Measurements from ENCODE around the gene JCAD. TPM values are rescaled to one million over a fixed set of nuclear protein-coding genes. Genes with fewer than 3 reads are reported as not detected.
"Not testable (repeated sequence)": the region's sequence is repeated elsewhere in the genome, so short reads cannot be mapped to it uniquely, and the experiment has no call there.

JCAD gene, protein sequence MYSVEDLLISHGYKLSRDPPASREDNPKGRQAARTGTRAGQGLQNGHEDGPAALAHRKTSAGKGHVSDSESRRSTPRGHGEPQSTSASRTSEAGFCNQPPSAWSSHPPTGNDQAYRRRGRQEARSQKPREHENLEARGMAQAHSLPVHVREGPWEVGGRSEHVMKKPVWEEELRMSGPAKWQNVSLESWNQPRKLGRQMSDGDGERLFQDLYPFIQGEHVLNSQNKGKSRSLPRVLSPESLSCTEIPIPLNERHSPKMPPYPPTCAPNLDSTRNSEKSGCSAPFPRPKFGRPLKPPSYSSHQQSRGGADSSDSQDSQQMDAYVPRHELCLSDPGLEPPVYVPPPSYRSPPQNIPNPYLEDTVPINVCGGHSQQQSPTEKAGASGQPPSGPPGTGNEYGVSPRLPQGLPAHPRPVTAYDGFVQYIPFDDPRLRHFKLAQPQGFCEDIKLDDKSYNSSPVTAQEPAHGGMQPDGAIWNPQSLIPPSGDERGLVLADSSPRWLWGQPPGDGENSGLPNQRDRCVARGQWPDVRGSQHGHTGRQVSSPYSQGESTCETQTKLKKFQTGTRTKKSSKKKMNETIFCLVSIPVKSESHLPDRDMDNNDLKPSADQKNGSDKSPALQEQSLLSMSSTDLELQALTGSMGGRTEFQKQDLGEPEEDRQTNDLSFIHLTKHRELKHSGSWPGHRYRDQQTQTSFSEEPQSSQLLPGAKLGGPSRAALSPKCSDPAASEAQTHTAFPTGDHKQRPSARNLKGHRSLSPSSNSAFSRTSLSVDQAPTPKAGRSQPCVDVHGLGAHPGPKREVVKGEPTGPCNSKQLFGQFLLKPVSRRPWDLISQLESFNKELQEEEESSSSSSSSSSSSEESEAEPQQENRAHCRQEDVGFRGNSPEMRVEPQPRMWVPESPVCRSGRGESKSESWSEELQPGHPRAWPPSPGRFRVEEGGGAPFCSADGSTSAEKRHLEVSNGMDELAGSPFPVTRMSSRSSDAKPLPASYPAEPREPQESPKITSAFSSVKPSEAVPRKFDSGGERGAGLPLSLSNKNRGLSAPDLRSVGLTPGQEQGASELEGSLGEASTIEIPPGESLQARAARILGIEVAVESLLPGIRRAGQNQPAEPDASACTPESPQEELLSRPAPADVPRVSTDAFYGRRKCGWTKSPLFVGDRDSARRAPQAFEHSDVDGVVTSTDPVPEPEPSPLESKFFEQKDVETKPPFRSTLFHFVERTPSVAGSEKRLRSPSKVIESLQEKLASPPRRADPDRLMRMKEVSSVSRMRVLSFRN (N-terminal part only)
- polyA plus RNA-seq (2012; ENCODE audit: insufficient read depth, insufficient read length) = 0.49 TPM

DNA sequence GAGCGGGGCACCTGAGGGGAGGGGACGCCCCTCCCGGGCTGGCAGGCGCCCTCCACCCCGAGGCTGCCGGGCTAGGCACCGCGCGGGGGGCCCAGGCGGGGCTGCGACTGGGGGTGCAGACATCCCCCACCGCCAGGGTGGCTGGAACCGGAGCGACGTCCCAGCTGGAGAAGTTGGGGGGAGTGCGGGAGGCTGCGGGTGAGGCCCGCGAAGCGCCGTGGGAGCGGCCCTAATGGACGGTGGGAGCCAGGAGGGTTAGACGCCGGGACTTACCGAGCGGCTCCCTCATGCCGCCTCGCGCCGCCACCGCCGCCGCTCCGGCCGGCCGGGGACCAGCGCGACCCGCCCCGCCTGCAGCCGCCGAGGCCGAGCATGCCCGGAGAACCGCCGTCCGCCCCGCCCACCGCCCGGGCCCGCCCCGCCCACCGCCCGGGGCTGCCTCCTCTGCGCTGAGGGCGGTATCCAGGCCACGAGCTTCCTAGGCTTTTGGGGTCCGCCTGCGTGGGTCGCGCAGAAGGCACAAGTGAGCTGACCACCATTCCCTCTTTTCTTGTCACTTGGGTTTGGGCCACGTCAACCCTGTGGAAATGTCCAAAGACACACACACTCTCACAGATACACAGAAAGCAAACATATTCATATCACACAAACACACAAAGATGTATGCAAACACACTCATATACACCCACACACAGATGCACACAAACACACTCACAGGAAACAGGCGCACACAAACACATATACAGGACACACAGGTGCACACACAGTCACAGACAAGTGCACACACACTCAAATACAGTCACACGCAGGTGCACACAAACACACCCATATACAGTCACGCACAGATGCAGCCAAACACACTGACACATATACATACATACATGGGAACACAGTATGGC, at the start of gene JCAD:
TSS of gene JCAD (minus strand) at position 378 of the 899 bp plus-strand sequence. CDS start 11,774 bp downstream, outside the sequence.
- H3K4me3 ChIP-seq (ENCODE audit: low read length) = peak within 1 kb of the TSS; percentile 46
- no peak for DNase-seq (ENCODE audit: low read depth, low spot score)

DNA sequence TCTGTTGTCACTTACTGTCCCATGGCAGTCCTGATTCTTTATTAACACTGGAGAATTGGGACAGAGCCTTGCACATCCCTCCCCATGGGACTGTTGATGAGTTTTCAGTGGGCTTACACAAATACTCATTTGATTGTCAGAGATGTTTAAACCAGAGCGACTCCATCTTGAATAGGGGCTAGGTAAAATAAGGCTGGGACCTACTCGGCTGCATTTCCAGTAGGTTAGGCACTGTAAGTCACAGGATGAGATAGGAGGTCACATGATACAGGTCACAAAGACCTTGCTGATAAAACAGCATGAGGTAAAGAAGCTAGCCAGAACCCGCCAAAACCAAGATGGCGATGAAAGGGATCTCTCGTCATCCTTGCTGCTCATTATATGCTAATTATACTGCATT, 47.6 kb upstream of the JCAD start:
- no peak overlapping the region for H3K4me3 ChIP-seq (ENCODE audit: low read length)

DNA sequence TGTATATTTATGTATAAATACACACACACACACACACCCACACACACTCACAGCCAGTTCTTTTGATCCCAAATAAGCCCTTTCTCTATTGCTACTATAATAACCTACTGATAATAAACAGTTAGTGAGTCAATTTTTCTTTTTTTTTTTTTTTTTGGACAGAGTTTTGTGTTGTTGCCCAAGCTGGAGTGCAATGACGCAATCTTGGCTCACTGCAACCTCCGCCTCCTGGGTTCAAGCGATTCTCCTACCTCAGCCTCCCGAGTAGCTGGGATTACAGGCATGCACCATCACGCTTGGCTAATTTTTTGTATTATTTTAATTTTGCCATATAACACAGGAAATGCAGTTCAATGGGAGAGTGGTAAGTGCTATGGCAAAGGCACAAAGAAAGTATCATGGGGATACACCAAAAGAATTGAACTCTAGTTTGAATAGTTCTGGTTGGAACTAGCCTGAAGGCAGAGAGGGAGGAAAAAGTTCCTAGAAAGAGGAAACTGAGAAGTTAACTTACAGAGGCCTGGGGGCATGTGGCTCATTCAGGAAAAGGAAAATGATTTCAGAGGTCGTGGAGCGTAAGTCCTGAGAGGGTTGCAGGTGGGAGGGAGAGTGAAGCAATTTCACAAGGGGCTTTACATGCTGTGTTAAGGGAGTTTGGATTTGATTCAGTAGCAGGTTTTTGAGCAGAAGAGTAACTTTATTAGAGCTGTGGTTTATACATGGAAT, 44.4 kb upstream of the JCAD start:
- no peak for DNase-seq (ENCODE audit: low read depth, low spot score)

More for the DNA sequence above, 47.6 kb upstream of the JCAD start:
- no peak for DNase-seq (ENCODE audit: low read depth, low spot score)

DNA sequence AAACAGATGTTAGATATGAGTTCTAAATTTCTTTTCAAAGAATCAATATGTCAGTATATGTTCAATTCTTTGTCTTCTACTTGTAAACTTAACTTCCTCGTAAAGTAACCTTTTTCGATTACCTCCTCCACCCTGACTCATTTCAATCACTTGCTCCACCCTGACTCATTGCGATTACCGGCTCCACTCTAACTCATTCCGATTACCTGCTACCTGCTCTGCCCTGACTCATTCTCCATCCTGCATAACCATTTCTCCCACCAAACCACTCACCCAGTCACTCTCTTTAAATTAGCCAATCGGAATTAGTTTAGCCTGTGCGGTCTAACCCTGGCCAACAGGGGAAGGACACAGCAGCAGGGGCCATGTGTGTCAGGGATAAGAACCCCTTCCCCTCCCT, 40.3 kb upstream of the JCAD start:
- not testable (repeated sequence) for H3K4me3 ChIP-seq (ENCODE audit: low read length); DNase-seq (ENCODE audit: low read depth, low spot score)

More for the DNA sequence above, 44.4 kb upstream of the JCAD start:
- no peak overlapping the region for H3K4me3 ChIP-seq (ENCODE audit: low read length)

DNA sequence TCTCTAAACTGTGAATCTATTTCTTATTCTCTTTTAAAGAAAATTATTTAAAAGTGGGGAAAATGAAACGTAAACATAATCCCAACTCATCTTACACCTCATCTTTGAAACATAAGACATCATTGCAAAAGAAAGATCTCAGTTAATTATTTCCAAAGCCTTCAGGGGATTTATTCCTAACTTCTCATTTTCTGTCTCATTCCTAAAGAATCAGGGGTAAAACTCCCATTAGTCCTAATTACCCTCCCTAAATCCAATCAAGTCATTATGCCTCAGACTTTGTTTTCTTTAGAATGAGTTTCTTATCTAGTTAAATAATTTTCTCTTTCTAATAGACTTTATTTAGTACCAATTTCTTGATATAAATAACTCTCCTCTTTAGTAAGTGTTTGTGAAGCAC, 39.7 kb upstream of the JCAD start:
- DNase-seq (ENCODE audit: low read depth, low spot score) = no peak
- no peak overlapping the region for H3K4me3 ChIP-seq (ENCODE audit: low read length)

DNA sequence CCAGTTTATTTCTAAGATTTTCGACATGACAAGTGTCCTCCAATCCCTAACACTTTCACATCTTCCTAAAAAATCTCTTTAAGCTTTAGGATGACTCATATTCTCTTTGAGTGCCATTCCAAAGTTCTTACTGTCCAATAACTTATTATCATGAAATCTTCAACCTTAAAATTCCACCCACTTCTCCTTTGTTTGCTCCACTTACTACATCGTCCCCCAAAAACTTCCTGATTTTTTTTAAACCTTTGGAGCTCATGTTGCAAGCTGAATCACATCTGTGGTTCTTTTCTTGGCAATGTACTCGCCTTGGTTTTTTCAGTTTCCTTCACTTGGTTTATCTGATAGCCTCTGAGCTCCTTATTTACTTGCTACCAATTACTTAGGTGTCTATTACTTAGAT, 39.2 kb upstream of the JCAD start:
- no peak overlapping the region for H3K4me3 ChIP-seq (ENCODE audit: low read length)
- DNase-seq (ENCODE audit: low read depth, low spot score) = no peak

DNA sequence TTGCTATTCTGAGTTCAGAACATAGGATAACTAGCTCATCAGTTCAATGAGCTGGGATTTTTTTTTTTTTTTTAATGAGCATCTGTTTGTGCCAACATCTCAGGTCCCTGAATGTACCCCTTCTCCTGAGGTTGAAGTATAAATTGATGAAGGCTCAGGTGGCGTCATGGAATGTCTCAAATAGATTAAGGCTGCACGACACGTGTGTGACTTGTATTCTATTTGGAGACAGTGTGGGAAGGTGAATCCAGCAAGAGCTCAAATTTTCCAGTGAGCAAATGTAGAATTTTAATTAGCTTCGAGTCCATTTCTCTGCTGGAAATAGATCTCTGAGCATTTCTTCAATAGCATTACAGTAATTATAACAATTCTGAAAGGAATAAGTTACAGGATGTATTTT, 37.2 kb upstream of the JCAD start:
- H3K4me3 ChIP-seq (ENCODE audit: low read length) = no peak overlapping the region
- no peak for DNase-seq (ENCODE audit: low read depth, low spot score)

DNA sequence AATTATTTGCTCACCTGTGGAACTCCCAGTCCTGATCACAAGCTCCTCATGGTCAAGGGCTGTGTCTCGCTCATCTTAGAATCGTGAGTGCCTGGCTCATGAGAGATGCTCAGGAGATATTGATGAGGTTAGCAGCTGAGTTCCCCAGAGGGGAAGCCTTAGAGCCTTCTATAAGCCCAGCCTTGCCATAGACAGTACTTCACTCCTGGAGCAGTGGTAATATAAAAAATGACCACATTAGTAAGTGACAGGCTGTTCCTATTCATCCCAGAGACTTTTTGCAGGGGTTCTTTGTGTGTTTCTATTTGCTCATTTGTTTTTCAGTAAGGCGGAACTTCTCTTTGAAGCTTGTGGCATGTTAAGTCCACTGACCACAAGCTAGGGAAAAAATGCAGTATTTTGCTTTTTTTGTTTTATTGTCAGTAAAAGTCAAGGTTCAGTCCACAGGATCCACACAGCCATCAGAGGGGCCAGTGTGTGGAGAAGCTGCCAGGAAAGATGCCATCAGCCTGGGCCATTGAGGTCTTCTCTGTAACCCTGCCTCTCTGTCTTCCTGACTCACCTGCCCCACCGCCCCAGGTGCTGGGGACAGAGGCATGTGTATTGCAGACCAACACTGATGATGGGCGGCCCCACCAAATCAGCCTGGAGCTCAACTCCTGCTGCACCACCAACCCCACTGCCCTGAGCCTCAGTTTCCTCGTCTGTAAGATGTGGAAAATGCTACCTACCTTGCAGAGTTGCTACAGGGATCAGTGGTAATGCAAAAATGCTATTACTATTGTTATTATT, 36.4 kb upstream of the JCAD start:
- H3K4me3 ChIP-seq (ENCODE audit: low read length) = no peak overlapping the region
- no peak for DNase-seq (ENCODE audit: low read depth, low spot score)

DNA sequence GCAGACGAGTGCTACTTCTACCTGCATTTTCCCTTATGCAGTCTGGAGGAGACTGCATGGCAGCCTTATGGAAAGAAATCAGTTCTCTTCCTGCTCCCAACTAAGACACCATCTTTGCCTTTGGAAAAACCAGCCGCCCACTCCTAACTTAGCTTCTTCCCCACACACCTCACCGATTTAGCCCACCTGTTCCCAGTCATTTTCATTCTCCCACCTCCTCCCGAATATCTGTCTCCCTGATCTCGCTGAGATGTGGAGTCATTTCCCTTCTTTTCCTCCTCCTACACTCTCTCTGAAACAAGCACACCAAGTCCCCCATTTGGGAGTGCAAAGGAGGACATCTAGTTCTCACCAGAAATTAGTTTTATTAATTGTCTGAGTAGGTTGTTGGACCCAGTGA, 35.2 kb upstream of the JCAD start:
- H3K4me3 ChIP-seq (ENCODE audit: low read length) = no peak overlapping the region
- DNase-seq (ENCODE audit: low read depth, low spot score) = no peak

DNA sequence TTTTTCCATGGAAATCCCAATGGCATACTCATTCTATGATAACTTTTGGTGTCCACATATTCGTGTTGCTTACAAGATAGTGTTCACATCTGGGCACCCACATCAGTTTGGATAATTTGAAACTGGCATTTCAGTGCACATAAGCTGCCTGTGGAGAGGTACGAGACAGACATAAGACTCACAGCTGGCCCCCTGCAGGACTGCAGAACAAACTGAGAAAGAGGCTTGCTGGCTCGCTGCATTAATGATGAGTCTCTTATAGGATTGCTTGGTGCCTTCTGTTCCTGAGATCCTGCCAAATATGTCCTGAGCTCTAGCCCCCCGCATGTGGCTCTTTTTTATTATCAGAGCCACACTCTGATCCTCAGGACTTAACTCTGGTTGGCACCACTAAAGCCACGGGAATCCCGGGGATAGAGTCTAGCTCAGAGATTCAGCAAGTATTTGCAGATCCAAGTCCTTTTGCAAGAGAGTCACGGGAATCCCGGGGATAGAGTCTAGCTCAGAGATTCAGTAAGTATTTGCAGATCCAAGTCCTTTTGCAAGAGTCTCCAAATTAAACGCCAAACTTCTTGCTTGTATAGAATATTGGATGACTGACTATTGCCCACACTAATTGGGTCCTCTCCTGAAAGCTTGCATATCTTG, 34.0 kb upstream of the JCAD start:
- no peak overlapping the region for H3K4me3 ChIP-seq (ENCODE audit: low read length)
- DNase-seq (ENCODE audit: low read depth, low spot score) = no peak

DNA sequence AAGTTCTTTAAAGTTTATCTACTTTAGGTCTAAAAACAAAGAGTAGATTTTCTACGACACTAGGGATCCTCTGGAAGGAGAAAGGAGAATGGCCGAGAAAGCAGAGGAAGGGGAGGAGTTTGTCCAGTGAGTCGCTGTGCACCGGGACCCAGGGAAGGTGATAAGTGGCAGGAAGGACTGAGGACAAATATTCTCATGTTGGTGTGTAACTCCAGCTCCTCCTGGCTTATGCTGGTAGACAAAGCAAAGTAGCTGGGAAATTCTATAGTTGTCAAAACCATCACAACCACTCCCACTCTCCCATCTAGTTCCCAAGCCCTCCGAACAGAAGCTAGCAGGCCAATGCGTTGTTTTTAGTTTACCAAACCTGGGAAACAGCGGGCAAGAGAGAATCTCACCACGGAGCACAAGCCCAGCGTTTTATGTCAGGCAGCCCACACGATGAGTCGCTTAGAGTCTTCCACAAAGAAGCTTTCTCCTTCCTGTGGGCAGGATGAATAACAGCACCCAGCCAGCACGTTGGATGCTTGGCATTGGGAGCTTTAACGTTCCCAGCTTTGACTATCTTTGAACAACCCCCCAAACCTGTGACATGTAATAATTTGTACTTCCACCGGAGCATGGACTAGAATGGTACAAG, 32.9 kb upstream of the JCAD start:
- no peak overlapping the region for H3K4me3 ChIP-seq (ENCODE audit: low read length)
- no peak for DNase-seq (ENCODE audit: low read depth, low spot score)

DNA sequence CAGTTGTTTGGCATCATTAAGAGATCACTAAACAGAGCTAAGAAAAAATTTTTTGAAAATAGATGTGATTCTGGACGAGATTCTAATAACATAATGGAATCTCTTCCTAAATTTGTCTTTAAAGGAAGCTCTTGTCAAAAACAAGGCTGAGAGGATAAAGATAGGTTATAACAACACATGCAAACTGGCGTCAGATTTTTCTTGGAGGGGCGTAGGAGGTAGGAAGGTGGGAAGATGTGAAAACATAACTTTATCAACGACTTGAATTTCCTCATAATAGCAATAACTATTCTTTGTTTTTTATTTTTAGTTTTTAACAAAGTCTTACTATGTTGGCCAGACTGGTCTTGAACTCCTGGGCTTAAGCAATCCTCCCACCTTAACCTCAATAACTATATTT, 31.8 kb upstream of the JCAD start:
- no peak overlapping the region for H3K4me3 ChIP-seq (ENCODE audit: low read length)
- DNase-seq (ENCODE audit: low read depth, low spot score) = no peak

DNA sequence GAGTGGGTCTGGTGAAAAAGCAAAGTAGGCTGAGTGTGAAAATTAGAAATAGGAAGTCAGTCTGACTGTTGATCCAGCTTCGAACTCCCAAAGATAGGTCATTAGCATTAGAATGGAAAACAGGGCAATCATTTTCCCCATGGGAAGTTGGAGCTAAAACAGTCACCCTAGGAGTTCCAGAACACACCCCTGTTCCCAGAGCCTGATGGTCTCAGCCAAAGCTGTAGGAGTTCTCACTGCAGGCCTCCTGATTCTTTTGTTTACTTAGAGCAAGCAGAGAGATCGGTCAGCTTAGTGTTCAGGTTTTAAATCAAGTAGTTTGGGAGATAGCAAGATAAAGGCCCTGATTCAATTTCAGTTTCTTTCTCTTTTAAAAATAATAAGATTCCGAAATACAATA, 28.8 kb upstream of the JCAD start:
- no peak for DNase-seq (ENCODE audit: low read depth, low spot score)
- H3K4me3 ChIP-seq (ENCODE audit: low read length) = no peak overlapping the region

DNA sequence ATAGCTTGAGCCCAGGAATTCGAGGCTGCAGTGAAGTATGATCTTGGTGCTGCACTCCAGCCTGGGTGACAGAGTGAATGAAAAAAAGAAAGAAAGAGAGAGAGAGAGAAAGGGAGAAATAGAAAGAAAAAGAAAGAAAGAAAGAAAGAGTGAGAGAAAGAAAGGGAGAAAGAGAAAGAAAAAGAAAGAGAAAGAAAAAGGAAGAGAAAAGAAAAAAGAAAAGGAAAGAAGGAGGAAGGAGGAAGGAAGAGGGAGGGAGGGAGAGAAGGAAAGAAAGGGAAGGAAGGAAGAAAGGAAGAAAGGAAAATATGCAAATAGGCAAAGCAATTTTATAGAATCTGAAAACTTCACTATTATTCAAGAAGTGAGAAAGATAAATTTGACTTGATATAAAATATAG, 24.5 kb upstream of the JCAD start:
- no peak overlapping the region for H3K4me3 ChIP-seq (ENCODE audit: low read length)
- DNase-seq (ENCODE audit: low read depth, low spot score) = no peak

DNA sequence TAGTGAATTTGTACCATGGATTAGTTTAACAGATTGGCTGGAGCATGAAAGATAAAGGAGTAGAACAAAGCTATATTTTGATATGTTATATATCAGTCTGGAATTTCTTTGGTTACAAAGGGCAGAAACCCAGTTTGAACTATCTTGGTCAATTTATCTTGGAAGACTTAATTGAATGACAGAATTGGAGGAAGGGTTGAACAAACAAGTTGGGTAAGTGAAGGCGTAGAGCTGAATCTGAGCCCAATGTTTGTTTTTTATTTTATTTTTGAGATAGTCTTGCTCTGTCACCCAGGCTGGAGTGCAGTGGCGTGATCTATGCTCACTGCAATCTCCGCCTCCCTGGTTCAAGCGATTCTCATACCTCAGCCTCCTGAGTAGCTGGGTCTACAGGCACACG, 21.8 kb upstream of the JCAD start:
- no peak for DNase-seq (ENCODE audit: low read depth, low spot score)

DNA sequence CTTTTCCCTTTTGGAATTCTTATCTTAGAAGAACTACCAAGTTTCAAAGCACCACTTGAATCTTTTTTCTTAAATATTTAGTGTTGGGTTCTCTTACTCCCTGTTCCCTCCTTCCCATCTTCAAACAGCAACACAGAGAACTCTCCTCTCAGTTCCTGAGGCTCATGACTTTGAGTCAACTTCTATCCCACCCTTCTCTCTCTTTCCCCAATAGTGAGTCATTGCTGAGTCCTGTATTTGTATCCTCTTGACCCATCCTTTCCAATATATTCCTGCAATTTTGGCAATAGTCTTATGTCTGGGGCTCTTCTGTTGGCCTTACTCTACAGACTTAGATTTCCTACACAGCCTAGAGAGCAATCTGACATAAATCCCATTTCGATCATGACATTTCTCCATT, 20.8 kb upstream of the JCAD start:
- DNase-seq (ENCODE audit: low read depth, low spot score) = no peak
- H3K4me3 ChIP-seq (ENCODE audit: low read length) = no peak overlapping the region

More for the DNA sequence above, 21.8 kb upstream of the JCAD start:
- H3K4me3 ChIP-seq (ENCODE audit: low read length) = no peak overlapping the region
